Breast epithelium (tissue), 4 donors: ENCODE measurements around the gene ELP2. TPM values are rescaled to one million over a fixed set of nuclear protein-coding genes. Genes with fewer than 3 reads are reported as not detected.

ENCODE experiments used
- DNase-seq, 2 donors: peaks; one replicate each; pipeline ENCODE4 v3.0.0-alpha.2; 2019; ENCODE audit warnings: low spot score in 2 of 2
- H3K27ac ChIP-seq, 2 donors: fragments of 200-600 bp; sonication (generic) in 1 of 2; one replicate each; pipeline ENCODE4 v1.5.1; 2016 to 2019; ENCODE audit warnings: mild to moderate bottlenecking in 1 of 2
- H3K27me3 ChIP-seq, 2 donors: fragments of 200-600 bp; sonication (generic) in 1 of 2; one replicate each; pipeline versions ENCODE4 v1.5.1 to v1.6.0; 2017 to 2019; ENCODE audit warnings: control low read depth in 1 of 2, mild to moderate bottlenecking in 1 of 2
- H3K36me3 ChIP-seq: fragments of 200-600 bp; one replicate; pipeline ENCODE4 v1.5.1; 2019
- H3K4me1 ChIP-seq, 2 donors: fragments of 200-600 bp; sonication (generic); one replicate each; pipeline ENCODE4 v1.5.1; 2016 to 2019; ENCODE audit warnings: control low read depth in 1 of 2
- H3K4me3 ChIP-seq, 3 donors: fragments of 200-600 bp; sonication (generic); 1 replicate in 2 of 3; 2 replicates in 1 of 3; pipeline ENCODE4 v1.5.1; 2016 to 2019; ENCODE audit warnings: mild to moderate bottlenecking in 3 of 3, moderate library complexity in 2 of 3
- H3K9me3 ChIP-seq, 2 donors: fragments of 200-600 bp; sonication (generic) in 1 of 2; one replicate each; pipeline ENCODE4 v1.5.1; 2016 to 2019; ENCODE audit warnings: control low read depth in 1 of 2
- POLR2A ChIP-seq: fragments of 450-650 bp; IDR thresholded peaks from one replicate; pipeline ENCODE4 v1.6.1; 2016; ENCODE audit warnings: antibody characterized with exemption, mild to moderate bottlenecking, moderate library complexity
- POLR2AphosphoS5 ChIP-seq, 3 donors: sonication (generic); formaldehyde crosslinking; IDR thresholded peaks; one replicate each; pipeline ENCODE4 v1.6.1; 2017; ENCODE audit warnings: antibody characterized with exemption in 3 of 3
- intact Hi-C: fragments of 100-400 bp; cut with DNase I; formaldehyde crosslinking; loops from one replicate; pipeline ENCODE4 v1.15.1; 2023; ENCODE audit warnings: low total_unique reads
- total RNA-seq, 3 donors: library from RNA; depleted of rRNA; stranded (reverse); fragments of >200 nt; gene quantifications; one replicate each; pipeline ENCODE4 v1.1.0, GENCODE V29; 2016
- TF ChIP-seq, protein P1 (sequence below), 3 donors: fragments of 450-650 bp; IDR thresholded peaks; one replicate each; pipeline ENCODE4 v1.5.1; 2016 to 2017; ENCODE audit warnings: antibody characterized with exemption in 3 of 3, mild to moderate bottlenecking in 3 of 3, moderate library complexity in 3 of 3

The ELP2 gene
- total RNA-seq, 3 donors from 2014 or later = 66.9 to 165 (median 139) TPM

DNA sequence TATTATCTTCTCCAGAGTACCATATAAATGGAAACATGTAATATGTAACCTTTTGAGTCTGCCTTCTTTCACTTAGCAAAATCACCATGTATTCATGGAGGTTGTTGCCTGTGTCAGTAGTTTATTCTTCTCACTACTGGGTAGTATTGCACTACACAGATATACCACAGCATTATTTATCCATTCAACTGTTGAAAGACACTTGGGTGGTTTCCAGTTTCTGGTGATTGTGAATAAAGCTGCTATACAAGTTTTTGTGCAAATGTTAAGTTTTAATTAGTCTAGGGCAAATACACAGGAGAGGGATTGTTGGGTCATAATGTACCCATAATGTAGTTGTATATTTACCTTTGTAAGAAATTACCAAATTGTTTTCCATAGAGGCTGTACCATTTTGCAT lies 32.7 kb upstream of the ELP2 start:
- intact Hi-C loops = no loop called here

DNA sequence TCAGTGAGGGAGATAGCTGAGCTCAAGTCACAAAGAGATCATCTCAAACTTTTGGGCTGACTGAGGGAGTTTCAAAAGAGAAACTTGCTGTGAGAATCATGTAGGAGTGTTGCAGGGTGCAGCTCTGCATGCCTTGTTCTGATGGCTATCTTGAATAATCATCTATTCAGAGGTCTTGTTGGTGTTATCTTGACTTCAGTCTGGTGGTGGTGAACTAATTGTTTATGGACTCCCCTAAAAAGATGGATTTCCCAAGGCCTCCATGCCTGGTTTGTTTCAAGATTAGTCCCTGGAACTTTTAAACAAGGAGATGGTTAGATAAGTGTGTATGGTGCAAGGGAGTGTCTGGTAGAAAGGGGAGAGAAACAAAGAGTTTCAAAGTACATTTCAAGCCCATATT lies 30.4 kb upstream of the ELP2 start:
- H3K27me3 ChIP-seq = no peaks in the 10 kb centered on the region
- no peak overlapping the region for H3K4me3 ChIP-seq
- intact Hi-C loops = no loop called here
- H3K27ac ChIP-seq = no peak overlapping the region
- peaks cover 5 to 12% of the 10 kb centered on the region in 2 donors for H3K9me3 ChIP-seq
- no peak for DNase-seq
- TF ChIP-seq, protein P1, sequence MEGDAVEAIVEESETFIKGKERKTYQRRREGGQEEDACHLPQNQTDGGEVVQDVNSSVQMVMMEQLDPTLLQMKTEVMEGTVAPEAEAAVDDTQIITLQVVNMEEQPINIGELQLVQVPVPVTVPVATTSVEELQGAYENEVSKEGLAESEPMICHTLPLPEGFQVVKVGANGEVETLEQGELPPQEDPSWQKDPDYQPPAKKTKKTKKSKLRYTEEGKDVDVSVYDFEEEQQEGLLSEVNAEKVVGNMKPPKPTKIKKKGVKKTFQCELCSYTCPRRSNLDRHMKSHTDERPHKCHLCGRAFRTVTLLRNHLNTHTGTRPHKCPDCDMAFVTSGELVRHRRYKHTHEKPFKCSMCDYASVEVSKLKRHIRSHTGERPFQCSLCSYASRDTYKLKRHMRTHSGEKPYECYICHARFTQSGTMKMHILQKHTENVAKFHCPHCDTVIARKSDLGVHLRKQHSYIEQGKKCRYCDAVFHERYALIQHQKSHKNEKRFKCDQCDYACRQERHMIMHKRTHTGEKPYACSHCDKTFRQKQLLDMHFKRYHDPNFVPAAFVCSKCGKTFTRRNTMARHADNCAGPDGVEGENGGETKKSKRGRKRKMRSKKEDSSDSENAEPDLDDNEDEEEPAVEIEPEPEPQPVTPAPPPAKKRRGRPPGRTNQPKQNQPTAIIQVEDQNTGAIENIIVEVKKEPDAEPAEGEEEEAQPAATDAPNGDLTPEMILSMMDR (IDR thresholded peaks at IDR 0.05) = no peak
- TF ChIP-seq POLR2A (no peak), POLR2AphosphoS5 (IDR thresholded peaks at IDR 0.05) (no peak)
- H3K36me3 ChIP-seq = no peaks in the 10 kb centered on the region
- no peaks in the 10 kb centered on the region for H3K4me1 ChIP-seq

More for the DNA sequence above, 32.7 kb upstream of the ELP2 start:
- Histone ChIP-seq H3K4me3 (no peak overlapping the region), H3K27me3 (no peaks in the 10 kb centered on the region), H3K4me1 (no peaks in the 10 kb centered on the region), H3K36me3 (no peaks in the 10 kb centered on the region), H3K9me3 (peaks cover 4 to 6% of the 10 kb centered on the region in 2 donors), H3K27ac (no peak overlapping the region)
- DNase-seq = no peak
- TF ChIP-seq POLR2AphosphoS5 (IDR thresholded peaks at IDR 0.05) = no peak
- no peak for TF ChIP-seq POLR2A

DNA sequence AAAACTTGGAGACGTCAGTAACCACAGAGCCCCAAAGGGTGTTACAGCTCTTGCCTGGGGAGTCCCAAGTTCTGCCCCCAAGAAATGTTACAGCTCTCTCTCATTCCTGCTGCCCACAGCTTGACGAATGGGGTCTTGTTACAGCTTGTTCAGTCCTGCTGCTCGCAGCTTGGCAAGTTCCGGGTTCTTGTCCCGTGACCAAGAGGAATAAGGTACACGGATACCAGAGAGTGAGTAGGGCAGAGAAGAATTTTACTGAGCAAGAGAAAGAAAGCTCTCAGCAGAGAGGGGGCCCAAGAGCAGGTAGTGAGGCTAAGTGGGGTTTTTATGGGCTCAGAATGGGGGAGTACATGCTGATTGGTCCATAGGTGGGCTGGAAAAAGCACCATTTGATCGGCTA lies 27.8 kb upstream of the ELP2 start:
- Histone ChIP-seq H3K36me3 (no peaks in the 10 kb centered on the region), H3K9me3 (peaks cover 5 to 12% of the 10 kb centered on the region in 2 donors), H3K27me3 (no peaks in the 10 kb centered on the region), H3K4me3 (no peak overlapping the region), H3K4me1 (no peaks in the 10 kb centered on the region), H3K27ac (no peak overlapping the region)
- intact Hi-C loops = no loop called here
- DNase-seq = no peak
- no peak for TF ChIP-seq POLR2AphosphoS5 (IDR thresholded peaks at IDR 0.05)
- TF ChIP-seq, protein P1 (IDR thresholded peaks at IDR 0.05) = no peak
- TF ChIP-seq POLR2A = no peak

DNA sequence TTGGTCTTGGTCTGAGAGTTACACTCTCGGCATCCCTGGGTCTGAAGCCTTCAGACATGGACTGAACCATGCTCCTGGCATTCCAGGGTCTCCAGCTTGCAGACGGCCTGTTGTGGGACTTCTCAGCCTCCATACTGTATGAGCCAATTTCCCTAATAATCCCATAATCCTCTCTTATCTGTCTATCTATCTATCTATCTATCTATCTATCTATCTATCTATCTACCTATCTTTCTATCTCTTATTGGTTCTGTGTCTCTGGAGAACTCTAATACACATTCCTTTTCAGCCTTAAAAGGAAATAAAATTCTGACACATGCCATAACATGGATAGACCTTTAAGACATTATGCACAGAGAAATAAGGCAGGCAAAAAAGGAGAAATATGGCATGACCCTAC lies 24.9 kb upstream of the ELP2 start:
- intact Hi-C loops = no loop called here
- H3K4me3 ChIP-seq = no peak overlapping the region
- H3K4me1 ChIP-seq = no peaks in the 10 kb centered on the region
- no peaks in the 10 kb centered on the region for H3K27me3 ChIP-seq
- TF ChIP-seq POLR2A (no peak), POLR2AphosphoS5 (IDR thresholded peaks at IDR 0.05) (no peak)
- H3K36me3 ChIP-seq = no peaks in the 10 kb centered on the region
- H3K27ac ChIP-seq = no peak overlapping the region
- DNase-seq = no peak
- H3K9me3 ChIP-seq = peaks cover 5 to 12% of the 10 kb centered on the region in 2 donors

DNA sequence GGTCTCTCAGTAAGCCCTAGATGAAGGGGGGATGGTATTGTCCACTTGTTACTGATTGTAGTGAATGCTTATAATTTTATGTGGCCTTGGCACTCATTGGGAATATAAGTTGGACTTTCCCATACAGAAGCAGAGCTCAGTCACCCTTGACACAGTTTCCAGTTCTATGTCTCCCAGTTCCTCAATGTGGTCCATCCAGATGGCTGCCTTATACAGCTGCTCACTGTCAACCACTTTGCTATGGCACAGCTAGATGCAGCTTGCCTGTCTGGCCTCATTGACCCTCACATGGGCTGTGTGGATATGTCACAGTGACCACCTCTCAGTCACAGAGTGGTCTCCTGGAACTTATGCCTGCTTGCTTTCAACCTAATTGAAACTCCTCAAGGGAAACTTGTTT lies 22.2 kb upstream of the ELP2 start:
- Histone ChIP-seq H3K9me3 (peaks cover 0 to under 1% of the 10 kb centered on the region in 2 donors), H3K4me1 (no peaks in the 10 kb centered on the region), H3K27ac (no peak overlapping the region), H3K4me3 (no peak overlapping the region), H3K36me3 (no peaks in the 10 kb centered on the region), H3K27me3 (no peaks in the 10 kb centered on the region)
- no peak for DNase-seq
- intact Hi-C loops = no loop called here
- TF ChIP-seq POLR2A (no peak), POLR2AphosphoS5 (IDR thresholded peaks at IDR 0.05) (no peak)
- TF ChIP-seq, protein P1 (IDR thresholded peaks at IDR 0.05) = no peak

DNA sequence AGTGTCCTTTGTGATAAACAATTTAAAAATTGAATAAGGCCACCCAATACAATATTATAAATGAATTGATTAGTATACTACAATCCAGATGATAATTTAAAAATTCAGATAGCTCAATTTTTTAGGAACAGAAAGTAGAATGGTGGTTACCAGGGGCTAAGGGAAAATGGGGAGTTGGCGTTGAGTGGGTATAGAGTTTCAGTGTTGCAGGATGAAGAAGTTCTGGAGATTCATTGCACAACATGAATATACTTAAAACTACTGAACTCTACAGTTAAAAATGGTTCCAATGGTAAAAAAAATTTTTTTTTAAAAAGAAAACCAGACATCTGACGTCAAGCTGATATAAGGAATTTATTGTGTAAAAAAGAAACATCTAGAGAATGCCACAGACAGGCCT lies 21.5 kb upstream of the ELP2 start:
- intact Hi-C loops = no loop called here
- DNase-seq = no peak
- Histone ChIP-seq H3K27me3 (no peaks in the 10 kb centered on the region), H3K9me3 (no peaks in the 10 kb centered on the region), H3K4me1 (no peaks in the 10 kb centered on the region), H3K4me3 (no peak overlapping the region), H3K36me3 (no peaks in the 10 kb centered on the region), H3K27ac (no peak overlapping the region)
- TF ChIP-seq, protein P1 (IDR thresholded peaks at IDR 0.05) = no peak
- TF ChIP-seq POLR2A (no peak), POLR2AphosphoS5 (IDR thresholded peaks at IDR 0.05) (no peak)
